Mesenchymal stem cell (in vitro differentiated cells and primary cell): ENCODE measurements around the gene DHX29.

Experiments
- DNase-seq: peaks from one replicate; pipeline ENCODE4 v3.0.0-alpha.2; 2013
- H2AFZ ChIP-seq: one replicate; pipeline ENCODE4 v1.6.1; 2013; ENCODE audit warnings: low read depth, mild to moderate bottlenecking, control low read depth, inconsistent platforms, low read length, moderate library complexity
- H2AK5ac ChIP-seq: 2 replicates; pipeline ENCODE4 v1.6.1; 2013; ENCODE audit warnings: low read length, moderate library complexity, mild to moderate bottlenecking, inconsistent platforms; ENCODE audit not compliant: severe bottlenecking
- H2BK120ac ChIP-seq: one replicate; pipeline ENCODE4 v1.6.1; 2013; ENCODE audit warnings: low read depth, mild to moderate bottlenecking, inconsistent platforms, low read length, moderate library complexity
- H2BK12ac ChIP-seq, 2 experiments: one replicate each; pipeline ENCODE4 v1.6.1; 2013; ENCODE audit warnings: inconsistent platforms in 2 of 2, low read length in 2 of 2, mild to moderate bottlenecking in 2 of 2, moderate library complexity in 2 of 2, control low read depth in 1 of 2
- H2BK15ac ChIP-seq: one replicate; pipeline ENCODE4 v1.6.1; 2013; ENCODE audit warnings: mild to moderate bottlenecking, low read depth, inconsistent platforms; ENCODE audit not compliant: poor library complexity, severe bottlenecking
- H2BK5ac ChIP-seq: 2 replicates; pipeline ENCODE4 v1.6.1; 2013; ENCODE audit warnings: low read depth, mild to moderate bottlenecking, low read length, control low read depth, inconsistent platforms; ENCODE audit not compliant: poor library complexity, severe bottlenecking
- H3K14ac ChIP-seq, 2 experiments: one replicate each; pipeline ENCODE4 v1.6.1; 2013; ENCODE audit warnings: inconsistent platforms in 2 of 2, low read length in 2 of 2, control low read depth in 1 of 2, mild to moderate bottlenecking in 1 of 2, moderate library complexity in 1 of 2
- H3K18ac ChIP-seq, 2 experiments: one replicate each; pipeline ENCODE4 v1.6.1; 2013; ENCODE audit warnings: inconsistent platforms in 2 of 2, low read length in 2 of 2, control low read depth in 1 of 2, low read depth in 1 of 2, mild to moderate bottlenecking in 1 of 2
- H3K23ac ChIP-seq, 2 experiments: one replicate each; pipeline ENCODE4 v1.6.1; 2013; ENCODE audit warnings: inconsistent platforms in 2 of 2, low read length in 2 of 2, mild to moderate bottlenecking in 2 of 2, moderate library complexity in 2 of 2, control low read depth in 1 of 2
- H3K27ac ChIP-seq: 2 replicates; pipeline ENCODE4 v1.5.1; 2013; ENCODE audit warnings: mild to moderate bottlenecking, moderate library complexity, low read length, control low read depth, inconsistent platforms; ENCODE audit not compliant: poor library complexity, severe bottlenecking
- H3K27me3 ChIP-seq, 2 experiments: 2 replicates each; pipeline versions ENCODE4 v1.6.1 to v1.7.0; 2013; ENCODE audit warnings: low read length in 2 of 2, mild to moderate bottlenecking in 2 of 2, moderate library complexity in 2 of 2, control low read depth in 1 of 2, inconsistent platforms in 1 of 2; ENCODE audit not compliant: control insufficient read depth in 1 of 2, insufficient read depth in 1 of 2
- H3K36me3 ChIP-seq, 2 experiments: 2 replicates each; pipeline versions ENCODE4 v1.6.1 to v1.7.0; 2013; ENCODE audit warnings: low read length in 2 of 2, control low read depth in 1 of 2, inconsistent platforms in 1 of 2, low read depth in 1 of 2, mild to moderate bottlenecking in 1 of 2; ENCODE audit not compliant: insufficient read depth in 2 of 2, control insufficient read depth in 1 of 2
- H3K4ac ChIP-seq, 2 experiments: one replicate each; pipeline ENCODE4 v1.6.1; 2013; ENCODE audit warnings: inconsistent platforms in 2 of 2, low read length in 2 of 2, mild to moderate bottlenecking in 2 of 2, moderate library complexity in 2 of 2, control low read depth in 1 of 2, low read depth in 1 of 2
- H3K4me1 ChIP-seq: 2 replicates; pipeline ENCODE4 v1.6.1; 2013; ENCODE audit warnings: low read depth, low read length, control low read depth; ENCODE audit not compliant: control insufficient read depth, insufficient read depth
- H3K4me2 ChIP-seq: 2 replicates; pipeline ENCODE4 v1.6.1; 2013; ENCODE audit warnings: low read length, mild to moderate bottlenecking, inconsistent platforms; ENCODE audit not compliant: poor library complexity, severe bottlenecking
- H3K4me3 ChIP-seq, 2 experiments: 2 replicates each; pipeline versions ENCODE4 v1.5.1 to v1.7.0; 2013; ENCODE audit warnings: low read length in 2 of 2, mild to moderate bottlenecking in 2 of 2, control low read depth in 1 of 2, low read depth in 1 of 2; ENCODE audit not compliant: insufficient read depth in 1 of 2
- H3K79me1 ChIP-seq: replicated peaks from 2 replicates; pipeline ENCODE4 v1.6.1; 2013; ENCODE audit warnings: mild to moderate bottlenecking, control low read depth, low read length, inconsistent platforms; ENCODE audit not compliant: poor library complexity, severe bottlenecking
- H3K9ac ChIP-seq: 2 replicates; pipeline ENCODE4 v1.7.0; 2013; ENCODE audit warnings: mild to moderate bottlenecking, low read length, moderate library complexity
- H3K9me3 ChIP-seq: 2 replicates; pipeline ENCODE4 v1.7.0; 2013; ENCODE audit warnings: mild to moderate bottlenecking, low read length; ENCODE audit not compliant: control insufficient read depth
- H4K8ac ChIP-seq: one replicate; pipeline ENCODE4 v1.6.1; 2013; ENCODE audit warnings: inconsistent platforms, mild to moderate bottlenecking, low read length, moderate library complexity
- H4K91ac ChIP-seq: one replicate; pipeline ENCODE4 v1.6.1; 2013; ENCODE audit warnings: mild to moderate bottlenecking, low read length, inconsistent platforms
- WGBS: methylation state at CpG from one replicate; pipeline ENCODE4 v1.1.7; 2013; ENCODE audit warnings: mixed read lengths; 5-methylcytosine and 5-hydroxymethylcytosine counted together

Gene DHX29

GRCh38 chr5:55227664-55228430 lies 79.6 kb downstream of the DHX29 start:
- DNase-seq, result no peak
- Histone ChIP-seq H3K4me2 (peak overlapping the region; percentile 73), H3K36me3 (no peaks in the 10 kb centered on the region), H2AK5ac (no peak overlapping the region), H3K23ac (no peak overlapping the region), H3K27ac (no peak overlapping the region), H2BK5ac (no peak overlapping the region), H3K4me1 (peaks cover 34% of the 10 kb centered on the region), H3K79me1 (no peaks in the 10 kb centered on the region), H4K91ac (no peak overlapping the region), H4K8ac (no peak overlapping the region), H3K27me3 (peaks cover 94 to 98% of the 10 kb centered on the region in 2 experiments), H2AFZ (no peak overlapping the region), H2BK12ac (no peak overlapping the region), H3K9me3 (no peaks in the 10 kb centered on the region), H2BK120ac (no peak overlapping the region), H3K18ac (no peak overlapping the region), H3K14ac (no peak overlapping the region), H3K4me3 (peak overlapping the region in 1 of 2 experiments; percentile 69), H3K4ac (no peak overlapping the region), H2BK15ac (no peak overlapping the region), H3K9ac (no peak overlapping the region)
- 5% methylated on average over 29 of the region's 30 CpGs for WGBS

GRCh38 chr5:55226934-55227663 lies 80.4 kb downstream of the DHX29 start, which contains the start of gene MCIDAS:
MCIDAS (minus strand) TSS chr5:55227315; CDS start chr5:55227138, 177 bp downstream.
- no peak within 1 kb of the TSS for H4K91ac ChIP-seq
- no peak within 1 kb of the TSS for H3K18ac ChIP-seq
- WGBS, result 2% methylated on average over 49 of the region's 80 CpGs
- H2BK15ac ChIP-seq, result no peak within 1 kb of the TSS
- H3K27ac ChIP-seq, result no peak within 1 kb of the TSS
- H3K36me3 ChIP-seq, result no peaks in the 10 kb centered on the region
- peak within 1 kb of the TSS; percentile 16 for H2AFZ ChIP-seq
- H2BK5ac ChIP-seq, result no peak within 1 kb of the TSS
- no peak within 1 kb of the TSS for H2AK5ac ChIP-seq
- H4K8ac ChIP-seq, result no peak within 1 kb of the TSS
- H2BK12ac ChIP-seq, result no peak within 1 kb of the TSS
- peak within 1 kb of the TSS; percentile 73 for H3K4me2 ChIP-seq
- H3K79me1 ChIP-seq, result no peaks in the 10 kb centered on the region
- no peak within 1 kb of the TSS for H3K9ac ChIP-seq
- H3K27me3 ChIP-seq, result peaks cover 96 to 98% of the 10 kb centered on the region in 2 experiments
- peak within 1 kb of the TSS in 1 of 2 experiments; percentile 27 for H3K23ac ChIP-seq
- H3K4me3 ChIP-seq, result peak within 1 kb of the TSS; percentile 42 to 69
- peak within 1 kb of the TSS in 1 of 2 experiments; percentile 18 for H3K14ac ChIP-seq
- peaks cover 30% of the 10 kb centered on the region for H3K4me1 ChIP-seq
- H3K4ac ChIP-seq, result no peak within 1 kb of the TSS
- no peak within 1 kb of the TSS for H2BK120ac ChIP-seq
- peak; percentile 33 for DNase-seq
- no peaks in the 10 kb centered on the region for H3K9me3 ChIP-seq

- H3K4me3 ChIP-seq, result peak overlapping the region; percentile 32 to 46
- no peak overlapping the region for H4K91ac ChIP-seq
- peaks cover 24% of the 10 kb centered on the region for H3K4me1 ChIP-seq
- H3K4ac ChIP-seq, result no peak overlapping the region
- H3K36me3 ChIP-seq, result no peaks in the 10 kb centered on the region
- no peak overlapping the region for H3K18ac ChIP-seq
- H3K27ac ChIP-seq, result no peak overlapping the region
- no peaks in the 10 kb centered on the region for H3K9me3 ChIP-seq
- H2BK5ac ChIP-seq, result no peak overlapping the region
- no peak overlapping the region for H2BK120ac ChIP-seq
- no peak overlapping the region for H2BK12ac ChIP-seq
- no peak overlapping the region for H2AFZ ChIP-seq
- 6% methylated on average over 53 of the region's 54 CpGs for WGBS
- DNase-seq, result peak; percentile 34
- H3K14ac ChIP-seq, result peak overlapping the region in 1 of 2 experiments; percentile 18
- H4K8ac ChIP-seq, result no peak overlapping the region
- no peak overlapping the region for H2BK15ac ChIP-seq
- peaks cover 96 to 98% of the 10 kb centered on the region in 2 experiments for H3K27me3 ChIP-seq
- no peaks in the 10 kb centered on the region for H3K79me1 ChIP-seq
- no peak overlapping the region for H3K9ac ChIP-seq
- peak overlapping the region; percentile 73 for H3K4me2 ChIP-seq
- no peak overlapping the region for H2AK5ac ChIP-seq
- peak overlapping the region in 1 of 2 experiments; percentile 27 for H3K23ac ChIP-seq
Measured at GRCh38 chr5:55226027-55226933, 81.2 kb downstream of the DHX29 start.
